Thyroid gland (tissue), 4 donors: Measurements from ENCODE around the gene NECAB2.

Source experiments
- POLR2A ChIP-seq, 2 donors: fragments of 450-650 bp; IDR thresholded peaks; one replicate each; pipeline ENCODE4 v1.6.1; 2017; ENCODE audit warnings: antibody characterized with exemption in 2 of 2, mild to moderate bottlenecking in 2 of 2, moderate library complexity in 1 of 2
- TF ChIP-seq, protein P1 (sequence below), 6 experiments: fragments of 200-600 bp in 3 of 6; fragments of 450-650 bp in 3 of 6; sonication (generic) in 3 of 6; IDR thresholded peaks; one replicate each; pipeline ENCODE4 v1.5.1; 2016 to 2019; ENCODE audit warnings: antibody characterized with exemption in 6 of 6, mild to moderate bottlenecking in 2 of 6, inconsistent platforms in 1 of 6, moderate library complexity in 1 of 6

DNA sequence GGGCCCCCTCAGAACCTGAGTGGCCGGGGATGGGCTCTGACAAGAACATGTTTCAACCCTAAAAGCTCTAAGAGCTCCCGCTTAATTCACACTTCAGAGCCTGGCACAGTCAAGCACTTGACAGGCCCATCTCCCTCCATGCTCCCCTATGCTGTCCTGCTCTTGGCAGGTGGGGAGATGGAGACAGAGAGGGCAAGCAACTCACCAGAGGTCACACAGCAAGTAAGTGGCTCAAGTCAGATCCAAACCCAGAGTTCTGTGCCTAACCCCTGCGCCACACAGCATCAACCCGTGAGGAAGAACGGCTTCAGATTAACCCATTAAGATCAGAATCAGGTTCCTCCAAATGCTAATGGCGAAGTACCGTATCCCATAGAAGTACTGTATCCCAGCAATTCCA is 36.4 kb downstream of the NECAB2 start:
- TF ChIP-seq, protein P1, sequence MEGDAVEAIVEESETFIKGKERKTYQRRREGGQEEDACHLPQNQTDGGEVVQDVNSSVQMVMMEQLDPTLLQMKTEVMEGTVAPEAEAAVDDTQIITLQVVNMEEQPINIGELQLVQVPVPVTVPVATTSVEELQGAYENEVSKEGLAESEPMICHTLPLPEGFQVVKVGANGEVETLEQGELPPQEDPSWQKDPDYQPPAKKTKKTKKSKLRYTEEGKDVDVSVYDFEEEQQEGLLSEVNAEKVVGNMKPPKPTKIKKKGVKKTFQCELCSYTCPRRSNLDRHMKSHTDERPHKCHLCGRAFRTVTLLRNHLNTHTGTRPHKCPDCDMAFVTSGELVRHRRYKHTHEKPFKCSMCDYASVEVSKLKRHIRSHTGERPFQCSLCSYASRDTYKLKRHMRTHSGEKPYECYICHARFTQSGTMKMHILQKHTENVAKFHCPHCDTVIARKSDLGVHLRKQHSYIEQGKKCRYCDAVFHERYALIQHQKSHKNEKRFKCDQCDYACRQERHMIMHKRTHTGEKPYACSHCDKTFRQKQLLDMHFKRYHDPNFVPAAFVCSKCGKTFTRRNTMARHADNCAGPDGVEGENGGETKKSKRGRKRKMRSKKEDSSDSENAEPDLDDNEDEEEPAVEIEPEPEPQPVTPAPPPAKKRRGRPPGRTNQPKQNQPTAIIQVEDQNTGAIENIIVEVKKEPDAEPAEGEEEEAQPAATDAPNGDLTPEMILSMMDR (IDR thresholded peaks at IDR 0.05) = no peak
- no peak for TF ChIP-seq POLR2A (IDR thresholded peaks at IDR 0.05)
